Medulla oblongata (tissue), 1 donor: ENCODE measurements around the gene POMGNT2.

Experiments used
- DNase-seq: peaks from one replicate; pipeline ENCODE4 v3.0.0-alpha.2; 2015; ENCODE audit errors: extremely low spot score

POMGNT2 gene

GRCh38 chr3:43105596-43106292 lies at the start of gene POMGNT2:
POMGNT2 (minus strand) TSS chr3:43106079; CDS start chr3:43081431, 24,648 bp downstream.
- peak; percentile 93 for DNase-seq

GRCh38 chr3:43154980-43155379 lies 49.1 kb upstream of the POMGNT2 start:
- DNase-seq: no peak

GRCh38 chr3:43153216-43154083 lies 47.6 kb upstream of the POMGNT2 start:
- peak; percentile 64 for DNase-seq

- DNase-seq: peak; percentile 29
Observed at GRCh38 chr3:43152649-43153048, 46.8 kb upstream of the POMGNT2 start.

- DNase-seq: no peak
Observed at GRCh38 chr3:43148033-43148432, 42.2 kb upstream of the POMGNT2 start.

GRCh38 chr3:43146599-43146998 lies 40.7 kb upstream of the POMGNT2 start:
- DNase-seq: no peak

- DNase-seq: no peak
Observed at GRCh38 chr3:43144761-43145490, 39.0 kb upstream of the POMGNT2 start.

- DNase-seq: no peak
Observed at GRCh38 chr3:43142472-43142871, 36.6 kb upstream of the POMGNT2 start.

- DNase-seq: no peak
Observed at GRCh38 chr3:43138488-43139231, 32.8 kb upstream of the POMGNT2 start.

- DNase-seq: peak; percentile 16
Observed at GRCh38 chr3:43132870-43133636, 27.2 kb upstream of the POMGNT2 start.

- DNase-seq: no peak
Observed at GRCh38 chr3:43132193-43132592, 26.3 kb upstream of the POMGNT2 start.

GRCh38 chr3:43128464-43128863 lies 22.6 kb upstream of the POMGNT2 start:
- DNase-seq: no peak

GRCh38 chr3:43126536-43126935 lies 20.7 kb upstream of the POMGNT2 start:
- DNase-seq: no peak

GRCh38 chr3:43123895-43124294 lies 18.0 kb upstream of the POMGNT2 start:
- no peak for DNase-seq

GRCh38 chr3:43120937-43121336 lies 15.1 kb upstream of the POMGNT2 start:
- no peak for DNase-seq

- DNase-seq: no peak
Observed at GRCh38 chr3:43117257-43117656, 11.4 kb upstream of the POMGNT2 start.

GRCh38 chr3:43113671-43114070 lies 7.8 kb upstream of the POMGNT2 start:
- no peak for DNase-seq

GRCh38 chr3:43106293-43106628 lies 382 bp upstream of the POMGNT2 start:
- DNase-seq: no peak

- DNase-seq: no peak
Observed at GRCh38 chr3:43104660-43105595, 951 bp downstream of the POMGNT2 start.

- no peak for DNase-seq
Observed at GRCh38 chr3:43104039-43104438, 1.8 kb downstream of the POMGNT2 start.
